ENCODE data around the gene MTUS2. TPM values are rescaled to one million over a fixed set of nuclear protein-coding genes. Genes with fewer than 3 reads are reported as not detected.

MTUS2 gene
- total RNA-seq, 1 donor from 2014 or later, result not detected

DNA sequence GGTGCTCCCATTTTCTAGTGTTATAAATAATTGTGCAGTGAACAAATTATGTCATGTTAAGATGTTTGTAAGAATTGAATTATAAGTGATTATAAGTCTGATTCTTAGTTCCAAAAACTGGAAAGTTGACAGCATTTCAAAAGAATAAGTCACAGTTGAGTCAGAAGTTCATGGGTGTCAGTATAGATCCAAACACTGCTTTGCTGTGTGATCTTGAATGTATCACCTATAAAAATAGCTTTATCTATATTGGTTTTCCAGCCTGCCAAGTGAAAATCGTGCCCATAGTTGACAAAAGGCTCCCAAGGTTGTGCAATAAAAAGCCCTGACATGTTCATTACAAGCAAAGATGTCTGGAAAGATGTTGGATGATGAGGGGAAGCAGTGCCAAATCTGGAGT lies 336.0 kb downstream of the MTUS2 start:
- TF ChIP-seq, protein P1, sequence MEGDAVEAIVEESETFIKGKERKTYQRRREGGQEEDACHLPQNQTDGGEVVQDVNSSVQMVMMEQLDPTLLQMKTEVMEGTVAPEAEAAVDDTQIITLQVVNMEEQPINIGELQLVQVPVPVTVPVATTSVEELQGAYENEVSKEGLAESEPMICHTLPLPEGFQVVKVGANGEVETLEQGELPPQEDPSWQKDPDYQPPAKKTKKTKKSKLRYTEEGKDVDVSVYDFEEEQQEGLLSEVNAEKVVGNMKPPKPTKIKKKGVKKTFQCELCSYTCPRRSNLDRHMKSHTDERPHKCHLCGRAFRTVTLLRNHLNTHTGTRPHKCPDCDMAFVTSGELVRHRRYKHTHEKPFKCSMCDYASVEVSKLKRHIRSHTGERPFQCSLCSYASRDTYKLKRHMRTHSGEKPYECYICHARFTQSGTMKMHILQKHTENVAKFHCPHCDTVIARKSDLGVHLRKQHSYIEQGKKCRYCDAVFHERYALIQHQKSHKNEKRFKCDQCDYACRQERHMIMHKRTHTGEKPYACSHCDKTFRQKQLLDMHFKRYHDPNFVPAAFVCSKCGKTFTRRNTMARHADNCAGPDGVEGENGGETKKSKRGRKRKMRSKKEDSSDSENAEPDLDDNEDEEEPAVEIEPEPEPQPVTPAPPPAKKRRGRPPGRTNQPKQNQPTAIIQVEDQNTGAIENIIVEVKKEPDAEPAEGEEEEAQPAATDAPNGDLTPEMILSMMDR (IDR thresholded peaks at IDR 0.05; ENCODE audit: insufficient read depth, low read length, severe bottlenecking), result no peak
- H3K27me3 ChIP-seq (ENCODE audit: control insufficient read depth, insufficient read depth, low read length), result no peaks in the 10 kb centered on the region
- no peak overlapping the region for H3K4me3 ChIP-seq (ENCODE audit: low read depth, low read length)
- H3K36me3 ChIP-seq (ENCODE audit: control insufficient read depth, insufficient read depth, low read length), result no peaks in the 10 kb centered on the region
- no peak for FAIRE-seq
- DNase-seq (ENCODE audit: low read depth), result no peak

DNA sequence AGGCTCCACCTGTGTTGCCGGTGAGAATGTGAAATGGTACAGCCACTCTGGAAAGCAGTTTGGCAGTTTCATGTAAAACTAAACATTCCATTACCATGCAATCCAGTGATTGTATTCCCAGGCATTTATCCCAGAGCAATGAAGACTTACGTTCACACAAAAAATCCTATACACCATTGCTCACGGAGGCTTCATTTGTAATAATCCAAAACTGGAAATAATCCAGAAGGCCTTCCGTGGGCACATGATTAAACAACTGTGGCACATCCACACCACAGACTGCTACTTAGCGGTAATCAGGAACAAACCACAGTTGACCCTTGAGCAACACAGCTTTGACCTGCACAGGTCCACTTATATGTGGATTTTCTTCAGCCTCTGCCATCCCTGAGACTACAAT lies 339.7 kb downstream of the MTUS2 start:
- FAIRE-seq (no peak), DNase-seq (ENCODE audit: low read depth) (no peak)
- no peak overlapping the region for H3K4me3 ChIP-seq (ENCODE audit: low read depth, low read length)
- TF ChIP-seq, protein P1 (IDR thresholded peaks at IDR 0.05; ENCODE audit: insufficient read depth, low read length, severe bottlenecking), result no peak
- H3K36me3 ChIP-seq (ENCODE audit: control insufficient read depth, insufficient read depth, low read length), result no peaks in the 10 kb centered on the region
- H3K27me3 ChIP-seq (ENCODE audit: control insufficient read depth, insufficient read depth, low read length), result no peaks in the 10 kb centered on the region

DNA sequence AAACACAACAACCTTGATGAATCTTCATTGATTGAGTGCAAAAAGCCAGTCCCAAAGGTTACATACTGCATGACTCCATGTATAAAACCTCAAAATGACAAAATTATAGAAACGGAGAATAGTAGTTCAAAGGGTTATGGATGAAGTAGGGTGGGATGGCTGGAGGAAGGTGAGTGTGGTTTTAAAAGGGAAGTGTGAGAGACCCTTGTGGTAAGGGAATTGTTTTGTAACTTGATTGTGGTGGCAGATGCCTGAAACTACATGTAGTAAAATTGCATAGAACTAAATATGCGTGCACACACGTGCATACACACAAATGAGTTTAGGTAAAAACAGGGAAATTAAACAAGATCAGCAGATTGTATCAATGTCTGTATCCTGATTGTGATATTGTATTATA lies 340.7 kb downstream of the MTUS2 start:
- FAIRE-seq (no peak), DNase-seq (ENCODE audit: low read depth) (no peak)
- Histone ChIP-seq H3K27me3 (ENCODE audit: control insufficient read depth, insufficient read depth, low read length) (no peaks in the 10 kb centered on the region), H3K36me3 (ENCODE audit: control insufficient read depth, insufficient read depth, low read length) (no peaks in the 10 kb centered on the region), H3K4me3 (ENCODE audit: low read depth, low read length) (no peak overlapping the region)
- TF ChIP-seq, protein P1 (IDR thresholded peaks at IDR 0.05; ENCODE audit: insufficient read depth, low read length, severe bottlenecking), result no peak

DNA sequence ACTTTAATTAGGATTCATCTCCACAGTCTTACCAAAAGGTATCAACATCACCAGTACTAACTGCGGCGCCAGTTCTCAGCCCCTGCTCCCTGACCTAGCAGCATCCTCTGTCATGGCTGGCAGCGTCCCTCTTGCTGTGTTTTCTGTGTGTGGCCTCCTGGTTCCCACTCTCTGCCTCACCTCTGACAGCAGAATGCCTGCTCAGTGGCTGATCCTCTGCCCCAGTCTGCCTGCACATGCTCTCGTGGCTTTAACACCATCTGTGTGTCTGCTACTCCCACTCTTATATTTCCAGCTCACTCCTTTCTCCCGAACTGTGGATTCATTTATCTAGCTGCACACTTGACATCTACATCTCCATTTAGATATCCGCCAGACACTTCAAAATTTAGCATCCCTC lies 341.5 kb downstream of the MTUS2 start:
- TF ChIP-seq, protein P1 (IDR thresholded peaks at IDR 0.05; ENCODE audit: insufficient read depth, low read length, severe bottlenecking), result no peak
- Histone ChIP-seq H3K4me3 (ENCODE audit: low read depth, low read length) (no peak overlapping the region), H3K36me3 (ENCODE audit: control insufficient read depth, insufficient read depth, low read length) (no peaks in the 10 kb centered on the region), H3K27me3 (ENCODE audit: control insufficient read depth, insufficient read depth, low read length) (no peaks in the 10 kb centered on the region)
- FAIRE-seq, result no peak
- no peak for DNase-seq (ENCODE audit: low read depth)

DNA sequence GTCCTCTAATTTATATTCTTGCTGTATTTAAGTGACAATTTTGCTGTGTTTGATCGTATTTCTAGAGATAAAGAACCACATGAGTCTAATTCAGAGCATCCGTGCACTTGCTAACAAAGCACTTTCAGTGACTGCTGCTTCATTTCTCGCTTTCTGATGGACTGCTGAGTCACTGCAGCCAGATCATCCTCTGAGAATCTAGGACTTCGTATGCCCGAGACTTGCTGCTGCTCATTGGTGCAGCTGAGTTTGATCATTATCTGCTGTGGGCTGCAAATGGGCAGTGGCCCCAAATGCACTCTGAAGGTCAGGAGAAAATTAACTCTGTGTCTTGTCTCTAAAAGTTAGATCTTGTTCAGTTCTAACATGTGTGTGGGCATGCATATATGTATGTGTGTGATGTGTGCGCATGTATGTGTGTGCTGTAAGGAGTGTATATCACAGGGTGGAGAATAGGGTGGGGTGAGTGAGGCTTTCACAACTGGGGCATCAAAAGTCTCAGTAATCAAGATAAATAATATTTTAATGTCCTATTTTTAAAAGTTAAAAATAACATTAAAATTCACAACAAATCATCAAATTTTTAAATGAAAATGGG lies 342.6 kb downstream of the MTUS2 start:
- no peaks in the 10 kb centered on the region for H3K36me3 ChIP-seq (ENCODE audit: control insufficient read depth, insufficient read depth, low read length)
- no peaks in the 10 kb centered on the region for H3K27me3 ChIP-seq (ENCODE audit: control insufficient read depth, insufficient read depth, low read length)
- no peak for FAIRE-seq
- TF ChIP-seq, protein P1 (IDR thresholded peaks at IDR 0.05; ENCODE audit: insufficient read depth, low read length, severe bottlenecking), result no peak
- H3K4me3 ChIP-seq (ENCODE audit: low read depth, low read length), result no peak overlapping the region
- no peak for DNase-seq (ENCODE audit: low read depth)

DNA sequence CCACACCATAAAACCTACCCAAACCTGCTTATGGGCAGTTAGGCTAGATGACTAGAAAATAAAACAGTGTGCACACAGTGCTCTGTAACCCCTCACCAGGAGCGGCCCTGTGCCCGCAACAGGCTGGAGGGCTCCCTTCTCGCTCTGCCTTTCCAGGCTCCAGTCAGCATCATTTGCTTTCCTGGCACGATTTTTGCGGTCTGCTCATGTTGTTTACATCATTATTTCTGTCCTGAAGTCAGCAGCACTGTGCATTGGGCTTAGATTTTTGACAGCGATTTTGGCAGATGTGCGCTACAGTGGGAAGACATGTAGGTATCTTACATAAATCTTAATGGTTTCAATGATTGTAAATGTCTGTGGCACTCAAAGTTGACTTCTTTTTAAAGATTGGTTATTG lies 344.0 kb downstream of the MTUS2 start:
- H3K4me3 ChIP-seq (ENCODE audit: low read depth, low read length), result no peak overlapping the region
- FAIRE-seq (no peak), DNase-seq (ENCODE audit: low read depth) (no peak)
- H3K36me3 ChIP-seq (ENCODE audit: control insufficient read depth, insufficient read depth, low read length), result no peaks in the 10 kb centered on the region
- TF ChIP-seq, protein P1 (IDR thresholded peaks at IDR 0.05; ENCODE audit: insufficient read depth, low read length, severe bottlenecking), result no peak
- H3K27me3 ChIP-seq (ENCODE audit: control insufficient read depth, insufficient read depth, low read length), result no peaks in the 10 kb centered on the region

All from bronchial epithelial cell (primary cell).